Suppressor macrophage treated with lipopolysaccharide for 1 hour (primary cell): ENCODE results near the gene BAHCC1.
A peak's percentile ranks its signal among the peaks of the same experiment; 100 is the strongest.
"Not testable (repeated sequence)": the region's sequence is repeated elsewhere in the genome, so short reads cannot be mapped to it uniquely, and the experiment has no call there.

Experiments
- DNase-seq, 3 donors: peaks; one replicate each; pipeline ENCODE4 v3.0.0-alpha.2; 2020 to 2022

BAHCC1 gene

DNA sequence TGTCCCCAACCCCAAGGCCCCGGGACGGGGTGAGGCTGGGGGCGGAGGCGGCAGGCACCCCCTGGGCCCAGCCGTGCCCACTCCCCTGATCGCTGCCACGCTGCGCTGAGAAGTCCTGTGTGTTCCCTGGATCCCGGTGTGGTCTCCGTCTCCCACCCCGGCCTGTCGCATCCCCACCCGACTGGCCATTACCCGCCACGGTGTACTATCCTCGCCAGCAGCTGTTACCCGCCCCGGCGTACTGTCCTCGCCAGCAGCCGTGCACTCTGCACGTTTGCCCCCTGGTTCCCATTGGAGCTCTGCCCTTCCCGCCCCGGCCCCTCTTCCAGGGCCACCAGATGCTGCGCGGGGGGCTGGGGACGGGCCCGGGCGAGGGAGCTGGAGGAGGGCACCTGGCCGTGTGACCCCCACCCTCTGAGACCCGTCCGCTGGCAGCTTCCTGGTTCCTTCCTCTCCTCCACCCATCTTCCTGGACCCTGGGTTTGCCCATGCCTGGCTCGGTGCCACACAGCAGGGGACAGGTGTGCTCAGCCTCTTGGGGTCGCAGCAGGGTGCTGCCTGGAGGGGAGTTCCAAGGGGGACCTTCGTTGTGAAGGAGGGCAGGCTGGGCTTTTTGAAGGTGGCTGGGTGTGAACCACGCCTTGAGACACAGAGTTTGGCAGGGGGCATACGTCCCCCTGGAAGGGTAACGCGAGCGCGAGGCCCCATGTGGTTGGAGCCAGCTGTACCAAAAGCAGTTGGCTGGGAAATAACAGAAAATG lies 19.7 kb downstream of the BAHCC1 start:
- no peak for DNase-seq

DNA sequence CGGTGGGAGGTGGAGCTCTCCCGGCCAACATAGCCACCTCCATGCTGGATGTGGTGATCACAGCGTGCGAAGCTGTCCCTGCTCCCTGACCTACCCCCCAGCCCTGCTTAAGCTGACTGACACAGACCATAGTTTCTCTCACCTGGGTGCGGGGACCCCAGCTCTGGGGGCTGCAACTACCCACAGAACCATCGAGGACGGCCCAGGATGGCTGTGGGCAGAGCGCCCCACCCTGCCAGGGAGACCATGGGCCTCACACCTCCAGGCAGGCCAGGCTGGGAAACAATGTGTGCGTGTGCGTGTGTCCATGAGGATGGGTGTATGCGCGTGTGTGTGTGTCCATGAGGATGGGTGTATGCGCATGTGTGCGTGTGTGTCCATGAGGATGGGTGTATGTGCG lies 20.4 kb downstream of the BAHCC1 start:
- no peak for DNase-seq

DNA sequence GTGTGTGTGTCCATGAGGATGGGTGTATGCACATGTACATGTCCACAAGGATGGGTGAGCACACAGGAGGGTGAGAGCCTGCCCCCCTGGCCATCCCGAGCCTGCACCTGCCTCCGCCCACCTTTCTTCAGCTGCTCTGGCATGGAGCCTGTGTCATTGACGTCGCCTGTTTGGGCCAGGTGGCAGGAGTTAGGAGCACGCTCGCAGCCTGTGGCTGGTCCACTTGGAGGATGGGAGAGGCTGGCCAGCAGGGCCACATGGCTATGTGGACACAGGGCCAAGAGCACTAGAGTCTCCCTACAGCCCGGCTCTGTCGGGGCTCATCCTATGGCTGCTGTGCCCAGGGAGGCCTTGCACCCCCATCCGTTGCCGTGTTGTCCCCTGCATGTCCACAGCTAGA lies 21.4 kb downstream of the BAHCC1 start:
- no peak for DNase-seq

DNA sequence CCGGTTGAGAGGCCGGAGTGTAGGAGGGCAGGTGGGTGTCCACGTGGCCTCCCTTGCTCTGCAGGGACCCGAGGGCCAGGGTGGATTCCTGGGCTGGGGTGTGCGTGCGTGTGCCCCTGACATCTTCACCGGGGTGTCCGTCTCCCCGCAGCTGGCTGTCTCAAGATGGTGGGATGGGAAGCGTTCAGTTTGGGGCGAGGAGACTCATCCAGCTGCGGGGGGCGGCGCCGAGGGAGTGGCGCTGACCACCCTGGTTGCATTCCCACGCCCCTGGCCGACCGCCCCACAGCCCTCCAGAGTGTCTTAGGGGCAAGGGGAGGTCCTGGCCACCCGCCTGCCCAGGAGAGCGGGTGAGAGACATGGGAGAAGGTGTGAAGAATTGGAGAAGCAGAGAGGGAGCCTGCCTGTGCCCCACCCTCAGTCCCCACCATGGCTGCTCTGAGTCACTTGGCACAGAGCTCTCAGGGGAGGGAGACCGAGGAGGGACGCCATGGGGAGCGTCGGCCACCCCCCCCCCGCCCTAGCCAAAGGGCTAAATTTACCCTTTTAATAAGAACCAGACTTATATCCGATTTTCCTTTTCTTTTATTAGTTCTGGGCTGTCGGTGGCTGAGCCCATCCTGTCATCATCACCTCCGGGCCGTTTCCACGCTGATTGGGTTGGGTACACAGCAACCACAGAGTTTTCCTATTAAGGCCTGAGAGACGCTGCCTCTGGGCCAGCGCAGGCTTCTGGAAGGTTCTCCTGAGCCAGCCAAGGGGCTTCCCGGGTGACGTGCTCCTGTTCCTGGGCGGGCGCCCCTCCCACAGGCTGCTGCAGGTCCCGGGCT lies 22.0 kb downstream of the BAHCC1 start:
- no peak for DNase-seq

DNA sequence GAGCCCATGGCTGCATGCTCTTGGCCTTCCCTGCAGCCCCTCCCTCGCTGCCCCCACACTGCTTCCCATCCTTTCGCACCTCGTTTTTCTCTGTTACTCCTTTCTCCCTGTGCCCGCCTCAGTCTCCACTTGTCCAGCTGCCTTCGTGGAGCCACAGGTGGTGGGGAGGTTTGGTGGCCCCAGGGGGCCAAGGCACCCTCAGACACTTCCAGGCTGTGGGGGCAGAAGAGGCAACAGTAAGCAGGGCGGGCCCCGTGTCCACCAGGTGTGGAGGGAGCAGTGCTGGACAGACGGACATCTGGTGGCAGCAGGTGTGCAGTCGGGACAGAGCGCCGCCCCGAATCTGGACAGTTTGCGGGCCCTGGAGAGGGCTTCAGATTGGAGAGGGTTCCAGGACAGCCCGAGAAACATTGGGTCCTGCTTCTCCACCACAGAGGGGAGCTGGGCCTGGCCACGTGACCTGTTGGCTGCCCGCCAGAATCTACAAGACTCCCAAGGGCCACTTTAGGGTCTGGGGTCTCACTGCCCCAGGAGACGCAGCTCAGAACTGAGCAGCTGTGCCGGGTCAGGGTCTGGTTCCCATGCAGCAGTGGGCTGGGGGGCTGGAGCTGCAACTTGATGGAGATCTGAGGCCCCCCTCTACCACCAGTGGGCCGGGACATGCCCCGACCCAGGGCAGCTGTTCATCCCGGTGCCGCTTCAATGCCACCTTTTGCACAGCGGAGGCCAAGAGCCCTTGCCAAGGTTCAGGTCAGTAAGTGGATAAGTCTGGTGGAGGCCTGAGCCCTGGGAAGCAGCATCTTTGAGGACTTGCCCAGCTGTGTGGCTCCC lies 22.8 kb downstream of the BAHCC1 start:
- no peak for DNase-seq

DNA sequence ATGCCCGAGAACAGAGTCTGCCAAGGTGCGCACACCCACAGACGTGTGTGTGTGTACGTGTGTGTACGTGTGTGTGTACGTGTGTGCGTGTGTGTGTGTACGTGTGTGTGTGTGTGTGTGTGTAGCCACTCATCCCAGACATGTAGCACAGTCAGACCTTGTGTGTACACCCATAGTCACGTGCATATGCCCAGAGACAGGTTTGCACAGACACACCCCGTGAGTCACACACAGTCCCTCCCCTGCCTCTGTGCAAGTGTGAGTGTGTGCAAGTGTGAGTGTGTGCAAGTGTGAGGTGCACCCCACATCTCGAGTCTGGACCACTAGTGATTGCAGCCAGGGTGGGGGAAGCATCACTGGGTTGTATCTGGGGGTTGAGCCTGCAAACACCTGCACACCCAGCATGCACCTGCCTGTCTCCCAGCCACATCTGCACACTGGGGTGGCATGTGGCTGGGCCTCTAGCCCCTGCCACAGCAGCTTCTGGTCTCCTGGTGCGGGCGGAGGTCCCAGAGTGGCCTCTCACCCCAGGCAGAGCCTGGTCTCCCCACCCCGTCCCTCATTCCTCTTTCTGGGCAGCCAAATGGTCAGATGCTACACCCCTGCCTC lies 23.6 kb downstream of the BAHCC1 start:
- DNase-seq = peak in 1 of 3 donors; percentile 22

DNA sequence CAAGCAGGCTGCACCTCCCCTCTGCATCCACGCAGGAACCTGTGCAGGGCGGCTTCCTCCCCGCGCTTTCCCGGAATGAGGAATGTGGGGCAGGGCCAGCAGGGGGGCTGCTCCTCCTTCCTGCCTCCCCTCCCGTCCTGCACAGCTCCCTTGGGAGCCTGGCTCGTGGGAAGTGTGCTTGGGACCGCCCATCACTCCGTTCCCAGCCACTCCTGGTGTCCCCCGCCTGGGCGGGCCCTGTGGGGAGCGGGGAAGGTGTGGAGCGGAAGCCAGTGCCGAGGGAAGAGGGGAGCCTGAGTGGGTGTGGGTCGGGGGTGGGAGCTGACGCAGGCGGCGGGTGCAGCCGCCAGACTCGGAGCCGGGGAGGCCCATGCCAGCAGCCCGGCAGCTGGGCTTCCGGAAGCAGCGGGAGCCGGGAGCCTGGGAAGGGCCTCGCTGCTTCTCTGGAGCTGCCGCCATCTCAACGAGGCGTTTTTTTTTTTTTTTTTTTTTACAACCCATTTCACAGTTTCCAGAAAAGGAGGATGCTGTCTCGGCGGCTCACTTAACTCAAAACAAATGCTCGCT lies 24.1 kb downstream of the BAHCC1 start:
- DNase-seq = peak in 2 of 3 donors; percentile 32 to 65

DNA sequence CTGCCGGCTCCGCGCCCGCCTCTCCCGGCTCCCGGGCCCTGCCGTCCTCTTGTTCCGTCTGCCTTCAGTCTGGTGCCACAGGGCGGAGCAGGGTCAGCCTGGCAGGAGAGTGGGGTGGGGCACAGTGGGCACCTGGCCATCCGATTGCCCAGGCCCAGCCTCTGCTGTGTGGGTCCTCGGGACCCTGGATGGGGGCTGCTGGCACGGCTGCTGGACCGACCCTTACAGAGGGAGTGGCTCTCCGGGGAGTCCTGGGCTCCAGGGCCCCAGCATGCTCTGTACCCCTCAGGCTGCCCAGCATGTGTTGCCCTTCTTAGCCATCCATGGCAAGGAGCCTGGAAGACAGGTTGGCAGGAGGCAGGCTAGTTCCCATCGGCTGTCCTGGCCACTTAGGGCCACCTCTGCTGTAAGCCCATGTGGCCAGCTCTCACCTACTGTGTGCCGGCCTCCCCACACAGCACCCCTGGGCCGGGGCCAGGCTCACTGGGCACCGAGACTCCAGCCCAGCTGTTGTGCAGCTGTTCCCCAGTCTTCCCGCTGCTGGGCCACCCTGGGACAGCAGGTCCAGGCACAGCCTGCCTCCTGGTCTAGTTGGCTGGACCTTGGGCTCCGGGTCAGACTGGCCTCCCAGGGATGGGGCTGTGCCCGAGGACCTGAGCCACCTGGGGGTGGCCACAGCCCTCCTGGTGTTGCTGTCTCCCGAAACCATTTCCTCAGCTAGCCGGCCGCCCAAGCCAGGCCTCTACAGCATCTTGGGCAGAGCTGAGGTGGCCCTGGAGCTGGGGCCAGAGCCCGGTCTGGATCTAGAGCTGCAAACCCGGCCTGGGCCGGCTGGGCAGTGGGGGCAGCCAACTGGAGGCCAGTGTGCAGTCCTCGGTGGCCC lies 24.9 kb downstream of the BAHCC1 start:
- DNase-seq = no peak

DNA sequence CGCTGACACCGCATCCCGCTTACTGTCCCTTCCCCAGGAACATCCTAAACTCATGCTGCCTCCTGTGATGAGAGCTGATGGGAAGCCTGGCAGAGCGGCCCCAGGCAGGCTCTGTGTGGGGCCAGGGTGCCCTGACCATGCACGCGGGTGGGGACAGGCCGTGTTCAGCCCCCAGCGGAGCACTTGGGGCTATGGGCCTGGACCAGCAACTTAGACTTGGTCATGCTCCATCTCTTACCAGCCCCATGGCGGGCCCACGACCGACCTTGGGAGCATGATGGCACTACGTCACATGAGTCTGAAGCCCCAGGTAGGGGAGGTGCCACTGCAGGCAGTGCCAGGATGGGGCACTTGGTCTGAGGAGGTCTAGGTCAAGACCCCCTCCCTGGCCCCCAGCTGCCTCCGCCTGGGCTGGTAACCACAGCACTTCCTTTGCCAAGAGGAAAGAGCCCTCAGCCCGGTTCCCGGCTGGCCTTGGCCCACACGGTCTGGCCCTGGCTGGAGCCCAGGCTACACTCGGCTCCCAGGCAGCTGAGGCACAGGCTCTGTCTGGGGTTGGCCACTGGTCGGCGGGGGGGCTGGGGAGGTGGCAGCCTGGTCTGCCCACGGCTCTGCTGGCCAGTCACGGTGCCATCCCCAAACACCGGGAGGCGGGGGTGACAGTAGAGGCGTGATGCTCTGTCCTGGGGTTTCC lies 25.7 kb downstream of the BAHCC1 start:
- peak in 2 of 3 donors; percentile 34 to 74 for DNase-seq

DNA sequence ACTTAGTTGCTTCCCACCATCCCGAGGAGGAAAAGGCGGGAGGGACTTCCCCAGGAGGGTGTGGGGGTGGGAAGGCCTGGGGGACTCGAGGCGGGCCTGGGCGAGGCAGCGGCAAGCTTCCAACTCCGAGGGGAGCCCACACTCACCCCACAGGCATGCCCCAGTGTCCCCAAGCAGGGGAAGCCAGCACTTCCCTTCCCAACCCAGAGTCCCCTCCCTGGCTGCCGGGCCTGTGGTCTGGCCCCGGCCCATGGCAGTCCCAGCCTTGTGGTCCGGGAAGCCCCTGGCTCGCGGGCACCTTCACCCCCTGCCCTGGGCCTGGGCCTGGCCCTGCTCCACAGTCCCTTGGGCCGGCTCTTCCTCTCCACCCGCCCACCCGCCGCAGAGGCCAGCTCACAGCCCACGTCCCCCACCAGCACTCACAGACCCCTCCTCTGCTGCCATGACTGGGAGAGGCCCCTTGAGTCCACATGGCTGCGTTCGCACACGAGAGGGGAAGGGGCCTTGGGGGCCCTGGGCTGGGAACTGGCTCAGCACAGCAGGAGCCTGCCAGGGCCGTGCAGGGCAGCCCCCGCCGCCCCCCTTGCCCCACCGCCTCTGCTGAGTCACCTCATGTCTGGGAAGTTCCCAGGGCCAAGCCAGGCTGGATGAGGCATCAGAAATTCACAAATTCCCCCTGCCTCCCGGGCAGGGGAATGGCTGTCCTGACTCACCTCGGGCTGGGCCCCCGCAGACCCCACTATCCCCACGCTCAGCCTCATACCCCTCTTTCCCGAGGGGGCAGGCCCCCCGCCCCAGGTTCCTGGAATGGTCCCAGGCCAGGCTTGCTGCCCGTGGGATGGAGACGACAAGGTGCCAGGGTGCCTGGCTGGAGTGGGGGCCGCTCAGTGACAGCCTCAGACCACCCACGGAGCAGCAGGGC lies 27.8 kb downstream of the BAHCC1 start:
- DNase-seq = peak; percentile 97

DNA sequence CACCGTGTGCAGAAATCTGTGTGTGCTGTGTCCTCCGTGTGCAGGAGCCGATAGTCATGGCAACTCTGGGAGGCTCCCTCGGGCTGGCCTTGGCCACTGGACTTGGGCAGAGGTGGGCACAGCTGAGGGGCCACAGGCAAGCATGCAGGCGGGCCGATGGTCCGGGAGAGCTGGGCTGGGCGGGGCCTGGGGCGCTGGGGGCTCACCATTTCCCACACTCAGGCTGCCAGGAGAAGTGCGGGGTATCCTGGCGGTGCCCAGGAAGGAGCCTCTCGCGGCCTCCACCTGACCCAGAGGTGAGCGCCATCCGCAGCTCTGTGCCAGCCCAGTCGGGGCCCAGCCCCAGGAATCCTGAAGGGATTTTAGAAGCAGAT lies 28.4 kb downstream of the BAHCC1 start:
- DNase-seq = no peak

DNA sequence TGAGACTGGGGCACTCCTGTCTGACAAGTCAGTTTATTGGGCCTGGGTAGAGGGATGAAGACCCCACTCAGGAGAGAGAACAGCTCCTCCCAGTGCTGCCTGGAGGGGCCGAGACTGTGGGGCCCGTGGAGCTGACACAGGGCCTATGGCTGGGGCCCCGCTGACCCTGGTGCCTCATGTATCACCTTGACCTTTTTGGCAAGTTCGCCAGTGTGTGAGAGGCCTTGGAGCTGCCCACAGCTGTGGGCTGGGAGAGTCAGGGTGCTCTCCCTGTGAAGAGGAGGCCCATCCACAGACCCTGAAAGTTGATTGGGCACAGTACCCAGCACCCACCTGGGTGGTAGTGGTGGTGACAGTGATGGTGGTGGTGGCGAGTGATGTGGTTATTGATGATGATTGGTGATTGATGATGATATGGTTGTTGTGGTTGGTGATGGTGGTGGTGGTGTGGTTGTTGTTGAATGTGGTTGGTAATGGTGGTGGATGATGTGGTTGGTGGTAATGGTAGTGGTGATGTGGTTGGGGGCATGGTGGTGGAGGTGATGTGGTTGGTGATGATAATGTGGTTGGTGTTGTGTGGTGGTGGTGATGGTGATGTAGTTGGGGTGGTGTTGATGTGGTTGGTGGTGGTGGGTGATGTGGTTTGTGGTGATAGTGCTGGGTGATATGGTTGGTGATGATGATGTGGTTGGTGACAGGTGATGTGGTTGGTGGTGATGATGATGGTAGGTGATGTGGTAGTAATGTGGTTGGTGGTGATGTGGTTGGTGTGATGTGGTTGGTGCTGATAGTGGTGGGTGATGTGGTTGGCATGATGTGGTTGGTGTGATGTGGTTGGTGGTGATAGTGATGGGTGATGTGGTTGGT lies 29.1 kb downstream of the BAHCC1 start:
- DNase-seq = no peak

DNA sequence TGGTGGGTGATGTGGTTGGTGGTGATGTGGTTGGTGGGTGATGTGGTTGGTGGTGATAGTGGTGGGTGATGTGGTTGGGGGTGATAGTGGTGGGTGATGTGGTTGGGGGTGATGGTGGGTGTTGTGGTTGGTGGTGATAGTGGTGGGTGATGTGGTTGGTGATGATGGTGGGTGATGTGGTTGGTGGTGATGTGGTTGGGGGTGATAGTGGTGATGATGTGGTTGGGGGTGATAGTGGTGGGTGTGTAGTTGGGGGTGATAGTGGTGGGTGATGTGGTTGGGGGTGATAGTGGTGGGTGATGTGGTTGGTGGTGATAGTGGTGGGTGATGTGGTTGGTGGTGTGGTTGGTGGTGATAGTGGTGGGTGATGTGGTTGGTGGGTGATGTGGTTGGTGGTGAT lies 29.8 kb downstream of the BAHCC1 start:
- not testable (repeated sequence) for DNase-seq

DNA sequence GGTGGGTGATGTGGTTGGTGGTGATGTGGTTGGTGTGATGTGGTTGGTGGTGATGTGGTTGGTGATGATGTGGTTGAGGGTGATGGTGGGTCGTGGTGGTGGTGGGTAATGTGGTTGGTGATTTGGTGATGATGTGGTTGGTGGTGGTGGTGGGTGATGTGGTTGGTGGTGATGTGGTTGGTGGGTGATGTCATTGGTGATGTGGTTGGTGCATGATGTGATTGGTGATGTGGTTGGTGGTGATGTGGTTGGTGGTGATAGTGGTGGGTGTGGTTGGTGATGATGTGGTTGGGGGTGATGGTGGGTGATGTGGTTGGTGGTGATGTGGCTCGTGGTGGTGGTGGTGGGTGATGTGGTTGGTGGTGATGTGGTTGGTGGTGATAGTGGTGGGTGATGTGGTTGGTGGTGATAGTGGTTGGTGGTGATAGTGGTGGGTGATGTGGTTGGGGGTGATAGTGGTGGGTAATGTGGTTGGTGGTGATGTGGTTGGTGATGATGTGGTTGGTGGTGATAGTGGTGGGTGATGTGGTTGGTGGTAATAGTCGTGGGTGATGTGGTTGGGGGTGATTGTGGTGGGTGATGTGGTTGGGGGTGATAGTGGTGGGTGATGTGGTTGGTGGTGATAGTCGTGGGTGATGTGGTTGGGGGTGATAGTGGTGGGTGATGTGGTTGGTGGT lies 30.6 kb downstream of the BAHCC1 start:
- DNase-seq = not testable (repeated sequence)

DNA sequence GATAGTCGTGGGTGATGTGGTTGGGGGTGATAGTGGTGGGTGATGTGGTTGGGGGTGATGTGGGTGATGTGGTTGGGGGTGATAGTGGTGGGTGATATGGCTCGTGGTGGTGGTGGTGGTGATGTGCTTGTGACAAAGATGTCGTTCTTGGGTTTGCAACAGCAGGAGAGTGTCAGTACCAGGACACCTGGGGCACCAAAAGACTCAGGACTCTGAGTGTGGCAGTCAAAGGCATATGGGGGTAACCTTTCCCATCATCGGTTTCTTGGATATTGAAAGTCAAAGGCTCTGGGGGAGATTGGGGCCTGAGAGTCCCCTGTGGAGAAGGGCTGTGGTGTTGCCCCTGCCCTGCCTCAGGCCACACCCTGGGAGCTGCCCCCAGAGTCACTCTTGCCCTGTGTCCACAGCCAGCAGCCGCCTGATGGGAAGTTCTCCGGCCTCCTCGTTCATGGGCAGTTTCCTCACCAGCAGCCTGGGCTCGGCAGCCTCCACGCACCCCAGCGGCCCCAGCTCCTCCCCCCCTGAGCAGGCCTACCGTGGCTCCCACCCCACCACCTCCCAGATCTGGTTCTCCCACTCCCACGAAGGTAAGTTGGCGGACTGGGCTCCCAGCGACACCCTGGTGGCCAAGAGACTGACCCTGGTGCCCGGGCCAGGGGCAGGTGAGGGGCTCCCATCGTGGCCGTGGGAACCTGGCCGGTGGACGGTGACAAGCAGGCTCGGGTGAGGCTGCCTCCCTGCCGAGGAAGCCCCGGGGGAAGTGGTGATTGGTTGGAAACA lies 31.3 kb downstream of the BAHCC1 start:
- peak; percentile 38 to 70 (median 57) for DNase-seq

DNA sequence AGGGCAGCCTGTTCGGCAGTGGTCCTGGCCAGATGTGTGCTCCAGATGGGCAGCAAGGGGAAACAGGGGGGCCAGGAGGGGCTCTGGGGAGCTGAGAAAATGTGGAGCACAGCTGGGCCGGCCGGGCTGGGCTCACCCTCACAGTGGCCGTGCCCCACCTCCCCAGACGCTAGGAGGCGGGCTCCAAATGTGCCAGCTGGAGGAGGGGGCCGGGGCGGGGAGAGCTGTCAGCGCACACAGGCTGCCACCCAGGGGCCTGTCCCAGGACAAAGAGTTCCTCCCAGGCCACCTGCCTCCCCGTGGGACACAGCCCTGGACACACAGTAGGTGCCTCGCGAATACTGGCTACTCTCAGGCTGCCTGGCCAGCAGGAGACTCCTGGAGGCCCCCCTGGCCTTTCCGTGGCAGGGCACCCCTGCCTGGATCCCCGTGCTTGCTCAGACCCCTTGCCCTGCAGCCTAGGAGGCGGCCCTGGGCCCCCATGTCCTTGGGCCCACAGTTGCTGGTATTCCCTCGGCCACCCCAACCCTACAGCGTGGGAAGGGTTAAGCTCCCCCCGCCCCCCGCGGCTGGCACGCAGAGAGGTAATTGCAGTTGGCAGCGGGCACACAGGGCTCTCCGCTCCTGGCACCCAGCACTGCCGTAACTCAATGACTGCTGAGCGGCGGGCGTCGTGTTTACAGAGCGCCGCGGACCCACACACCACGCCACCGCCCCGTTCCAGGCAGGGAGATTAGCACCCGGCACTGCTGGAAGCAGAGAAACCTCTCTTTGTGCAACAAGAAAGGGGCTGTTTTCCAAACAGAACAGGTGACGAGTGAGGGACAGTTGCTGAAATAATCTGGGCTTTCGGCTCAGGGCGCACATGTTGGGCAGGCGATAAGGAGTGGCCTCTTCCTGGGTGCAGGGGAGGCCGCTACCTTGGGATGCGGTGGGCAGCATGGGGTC lies 32.2 kb downstream of the BAHCC1 start:
- peak in 1 of 3 donors; percentile 37 for DNase-seq
